GM12873 (cell line): Measurements from ENCODE around the gene ATP8B4.

Experiments
- CTCF ChIP-seq: IDR thresholded peaks from 2 replicates; pipeline ENCODE4 v1.5.1; 2012; ENCODE audit warnings: low read depth, mild to moderate bottlenecking, moderate library complexity, low read length, control low read depth; ENCODE audit not compliant: insufficient read depth; ENCODE audit errors: missing control alignments

The ATP8B4 gene

GRCh38 chr15:50137893-50138292 lies 18.9 kb upstream of the ATP8B4 start:
- TF ChIP-seq CTCF: no peak

- TF ChIP-seq CTCF: no peak
These were observed 18.3 kb upstream of the ATP8B4 start for GRCh38 chr15:50137330-50137761.

- no peak for TF ChIP-seq CTCF
These were observed 16.1 kb upstream of the ATP8B4 start for GRCh38 chr15:50135031-50135551.

GRCh38 chr15:50134524-50135024 lies 15.5 kb upstream of the ATP8B4 start:
- no peak for TF ChIP-seq CTCF

- no peak for TF ChIP-seq CTCF
These were observed 12.6 kb upstream of the ATP8B4 start for GRCh38 chr15:50131617-50132016.

- no peak for TF ChIP-seq CTCF
These were observed 9.2 kb upstream of the ATP8B4 start for GRCh38 chr15:50128266-50128665.

- TF ChIP-seq CTCF: no peak
These were observed 8.3 kb upstream of the ATP8B4 start for GRCh38 chr15:50127255-50127777.

- TF ChIP-seq CTCF: no peak
These were observed 7.0 kb upstream of the ATP8B4 start for GRCh38 chr15:50126072-50126471.
